Measurements from ENCODE around the gene LTV1.
"Not testable (repeated sequence)": the region's sequence is repeated elsewhere in the genome, so short reads cannot be mapped to it uniquely, and the experiment has no call there.

Gene LTV1

DNA sequence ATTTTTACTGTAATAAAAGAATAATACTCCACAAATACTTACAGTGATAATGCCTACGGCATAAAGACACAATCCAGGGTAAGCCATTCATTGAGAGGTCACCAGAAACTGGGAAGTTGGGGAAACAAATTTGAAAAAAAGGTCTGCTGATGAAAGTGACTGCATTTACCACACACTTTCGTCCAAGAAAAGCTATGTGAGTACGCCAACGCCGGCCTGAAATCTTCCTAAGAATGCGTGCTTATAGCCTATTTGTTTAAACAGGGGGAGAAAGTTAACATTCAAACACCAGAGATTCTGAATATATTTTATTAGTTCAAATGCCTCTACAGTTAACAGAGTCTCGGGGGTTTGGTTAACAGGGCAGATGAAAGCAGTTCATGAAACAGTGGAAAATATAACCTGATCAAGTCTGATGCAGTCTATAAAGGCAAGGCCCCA lies 657 bp upstream of the LTV1 start:
- no peak for DNase-seq (ENCODE audit: low spot score)

DNA sequence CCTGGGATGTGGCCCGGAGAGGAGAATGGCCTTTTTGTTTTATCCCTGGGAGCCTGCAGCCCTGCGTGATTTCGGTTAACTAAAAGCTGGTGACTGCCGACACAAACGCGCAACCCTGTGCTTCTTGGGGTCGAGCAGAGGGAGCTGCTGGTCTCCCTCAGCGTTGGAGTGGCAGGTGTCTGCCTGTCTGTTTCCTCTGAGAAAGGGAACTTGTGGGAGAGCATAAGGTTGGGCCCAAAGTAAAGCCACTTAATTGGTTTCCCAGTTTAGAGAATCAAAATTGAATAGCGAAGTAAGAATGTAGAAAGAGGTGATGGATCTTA lies 500 bp downstream of the LTV1 start:
- DNase-seq (ENCODE audit: low spot score): no peak

DNA sequence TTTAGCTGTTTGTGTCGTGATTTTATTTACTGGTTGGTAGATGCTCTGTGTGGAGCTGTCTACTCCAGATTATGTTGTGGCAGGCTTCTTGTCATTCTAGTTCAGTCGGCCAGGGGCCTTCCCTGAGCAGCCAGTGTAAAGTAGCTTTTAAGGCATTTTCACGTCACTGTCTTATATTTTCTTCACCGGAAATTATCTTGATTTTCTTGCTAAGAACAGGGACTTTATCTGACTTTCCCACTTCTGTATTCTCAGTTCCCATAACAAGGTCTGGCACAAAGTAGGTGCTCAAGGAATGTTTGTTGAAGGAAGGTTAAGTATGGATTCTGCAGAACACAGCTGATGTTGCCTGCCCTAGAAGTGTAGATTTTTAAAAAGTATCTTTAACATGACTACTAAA lies 868 bp downstream of the LTV1 start:
- no peak for DNase-seq (ENCODE audit: low spot score)

DNA sequence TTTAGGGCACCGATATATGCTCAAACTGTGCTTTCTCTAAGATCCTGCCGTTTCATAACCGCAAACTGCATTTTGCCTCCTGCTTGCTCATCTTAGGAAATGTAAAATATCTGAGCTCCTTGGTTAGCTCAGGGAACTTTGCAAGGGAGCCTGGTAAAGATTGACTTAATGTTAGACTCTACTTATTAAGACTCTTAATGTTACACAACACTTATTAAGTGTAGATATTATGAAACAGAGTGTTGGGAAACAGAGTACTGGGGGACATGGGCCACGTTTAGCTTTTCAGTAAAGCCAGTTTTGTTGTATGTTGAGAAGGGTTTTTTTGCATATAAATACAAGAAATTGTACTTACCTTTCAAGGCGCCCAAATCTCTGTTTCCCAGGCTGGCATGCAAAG lies 1.9 kb downstream of the LTV1 start:
- no peak for DNase-seq (ENCODE audit: low spot score)

DNA sequence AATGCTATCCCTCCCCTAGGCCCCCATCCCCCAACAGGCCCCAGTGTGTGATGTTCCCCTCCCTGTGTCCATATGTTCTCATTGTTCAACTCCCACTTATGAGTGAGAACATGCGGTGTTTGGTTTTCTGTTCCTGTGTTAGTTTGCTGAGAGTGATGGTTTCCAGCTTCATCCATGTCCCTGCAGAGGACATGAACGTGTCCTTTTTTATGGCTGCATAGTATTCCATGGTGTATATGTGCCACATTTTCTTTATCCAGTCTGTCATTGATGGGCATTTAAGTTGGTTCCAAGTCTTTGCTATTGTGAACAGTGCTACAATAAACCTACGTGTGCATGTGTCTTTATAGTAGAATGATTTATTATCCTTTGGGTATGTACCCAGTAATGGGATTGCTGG lies 8.6 kb downstream of the LTV1 start:
- DNase-seq (ENCODE audit: low spot score): not testable (repeated sequence)

DNA sequence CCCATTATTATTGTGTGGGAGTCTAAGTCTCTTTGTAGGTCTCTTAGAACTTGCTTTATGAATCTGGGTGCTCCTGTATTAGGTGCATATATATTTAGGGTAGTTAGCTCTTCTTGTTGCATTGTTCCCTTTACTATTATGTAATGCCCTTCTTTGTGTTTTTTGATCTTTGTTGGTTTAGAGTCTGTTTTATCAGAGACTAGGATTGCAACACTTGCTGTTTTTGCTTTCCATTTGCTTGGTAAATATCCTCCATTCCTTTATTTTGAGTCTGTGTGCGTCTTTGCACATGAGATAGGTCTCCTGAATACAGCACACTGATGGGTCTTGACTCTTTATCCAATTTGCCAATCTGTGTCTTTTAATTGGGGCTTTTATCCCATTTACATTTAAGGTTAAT lies 11.9 kb downstream of the LTV1 start:
- DNase-seq (ENCODE audit: low spot score): not testable (repeated sequence)

DNA sequence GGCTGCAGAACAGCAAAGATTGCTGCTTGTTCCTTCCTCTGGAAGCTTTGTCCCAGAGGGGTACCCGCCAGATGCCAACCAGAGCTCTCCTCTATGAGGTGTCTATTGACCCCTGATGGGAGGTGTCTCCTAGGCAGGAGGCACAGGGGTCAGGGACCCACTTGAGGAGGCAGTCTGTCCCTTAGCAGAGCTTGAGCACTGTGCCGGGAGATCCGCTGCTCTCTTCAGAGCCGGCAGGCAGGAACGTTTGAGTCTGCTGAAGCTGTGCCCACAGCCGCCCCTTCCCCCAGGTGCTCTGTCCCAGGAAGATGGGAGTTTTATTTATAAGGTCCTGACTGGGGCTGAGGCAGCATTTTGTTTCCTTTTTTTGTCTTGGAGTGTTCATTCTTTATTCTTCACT lies 13.6 kb downstream of the LTV1 start:
- not testable (repeated sequence) for DNase-seq (ENCODE audit: low spot score)

DNA sequence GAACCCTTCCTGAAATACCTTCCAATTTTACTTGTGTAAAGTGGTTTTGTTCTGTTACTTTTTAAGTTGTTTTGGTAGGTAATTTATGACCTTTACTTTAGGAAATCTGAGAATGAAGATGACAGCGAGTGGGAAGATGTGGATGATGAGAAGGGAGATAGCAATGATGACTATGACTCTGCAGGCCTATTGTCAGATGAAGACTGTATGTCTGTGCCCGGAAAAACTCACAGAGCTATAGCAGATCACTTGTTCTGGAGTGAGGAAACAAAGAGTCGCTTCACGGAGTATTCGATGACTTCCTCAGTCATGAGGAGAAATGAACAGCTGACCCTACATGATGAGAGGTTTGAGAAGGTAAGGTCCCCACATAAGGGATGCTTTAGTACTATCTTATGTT lies 14.5 kb downstream of the LTV1 start:
- no peak for DNase-seq (ENCODE audit: low spot score)

DNA sequence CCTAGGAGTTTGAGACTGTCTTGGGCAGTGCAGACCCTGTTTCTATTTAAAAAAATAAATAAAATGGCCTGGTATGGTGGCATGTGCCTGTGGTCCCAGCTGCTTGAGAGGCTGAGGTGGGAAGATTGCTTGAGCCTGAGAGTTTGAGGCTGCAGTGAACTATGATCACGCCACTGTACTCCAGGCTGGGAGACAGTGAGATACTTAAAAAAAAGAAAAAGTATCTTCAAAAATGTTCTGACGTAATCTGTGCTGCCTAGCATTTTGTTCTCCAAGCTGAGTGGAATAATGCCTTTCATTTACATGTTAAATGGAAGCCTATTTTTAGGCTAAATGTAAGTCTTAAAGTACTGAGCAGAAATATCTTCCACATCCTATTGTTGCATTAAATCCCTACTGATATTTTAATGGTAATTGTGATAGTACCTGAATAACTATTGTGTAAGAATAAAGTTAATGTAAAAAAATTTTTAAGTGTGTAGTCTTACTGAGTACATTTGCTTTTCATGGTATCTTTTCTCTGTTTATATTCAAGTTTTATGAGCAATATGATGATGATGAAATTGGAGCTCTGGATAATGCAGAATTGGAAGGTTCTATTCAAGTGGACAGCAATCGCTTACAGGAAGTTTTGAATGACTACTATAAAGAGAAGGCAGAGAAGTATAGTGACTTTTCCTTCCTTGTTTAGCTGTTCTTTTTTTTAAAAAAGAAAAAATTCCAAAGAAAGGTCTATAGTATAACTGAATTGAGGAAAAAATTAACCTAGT lies 16.9 kb downstream of the LTV1 start:
- no peak for DNase-seq (ENCODE audit: low spot score)

DNA sequence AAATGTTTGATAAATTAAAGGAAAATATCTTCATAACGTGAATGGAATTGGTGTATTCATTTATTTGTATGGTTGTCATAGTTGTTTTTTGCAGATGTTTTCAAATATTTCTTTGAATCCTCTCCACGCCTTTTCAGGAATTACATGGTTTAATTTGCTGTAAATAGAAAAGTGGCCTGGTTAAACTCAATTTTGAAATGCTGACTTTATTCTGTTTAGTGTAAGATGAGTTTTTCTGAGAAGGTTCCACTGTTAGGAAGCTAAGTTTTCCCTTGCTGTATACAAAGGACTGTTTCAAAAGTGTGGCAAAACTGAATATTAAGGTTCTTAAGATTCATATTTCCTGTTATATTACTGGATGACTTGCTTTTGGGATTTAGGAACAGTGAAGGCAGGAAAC lies 20.6 kb downstream of the LTV1 start:
- no peak for DNase-seq (ENCODE audit: low spot score)

DNA sequence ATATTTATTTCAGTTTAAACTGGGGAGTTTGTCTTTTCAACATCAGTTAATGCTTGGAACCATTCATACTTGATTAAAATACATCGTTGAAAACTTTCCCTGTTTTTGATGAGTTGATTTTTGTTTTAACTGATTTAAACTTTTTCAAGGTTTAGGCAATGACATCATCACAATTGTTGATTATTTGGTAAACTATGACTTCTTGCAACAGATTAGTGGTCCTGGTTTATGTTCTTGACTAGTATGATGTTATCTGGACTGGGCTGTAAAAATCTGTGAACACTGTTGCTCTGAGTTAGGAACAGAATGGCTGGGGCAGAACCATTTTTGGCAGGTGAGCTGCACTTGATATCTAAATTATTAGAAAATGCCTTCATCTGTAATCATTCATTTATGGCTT lies 21.1 kb downstream of the LTV1 start, which contains the start of gene ZC2HC1B:
TSS of gene ZC2HC1B (plus strand) at position 241 of the 400 bp plus-strand sequence. CDS start at position 307, 66 bp downstream.
- no peak for DNase-seq (ENCODE audit: low spot score)

DNA sequence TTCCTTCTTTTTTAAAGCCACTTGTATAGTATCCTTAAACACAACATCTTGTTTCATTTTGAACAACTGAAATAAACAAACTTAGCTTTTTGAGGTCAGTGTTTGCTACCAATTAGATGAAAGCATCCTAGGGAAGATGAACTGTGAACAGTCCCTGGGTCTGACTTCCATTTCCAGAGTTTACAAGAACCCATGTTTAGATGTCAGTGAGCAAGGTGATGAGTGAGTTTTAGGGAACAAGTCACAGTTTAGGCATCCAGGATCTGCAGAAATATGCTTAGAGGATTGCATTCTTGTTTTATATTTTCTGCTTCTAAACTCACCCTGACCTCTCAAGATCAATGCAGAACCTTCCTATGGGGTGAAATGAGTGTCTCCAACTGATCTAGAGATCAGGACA lies 24.1 kb downstream of the LTV1 start:
- DNase-seq (ENCODE audit: low spot score): no peak

DNA sequence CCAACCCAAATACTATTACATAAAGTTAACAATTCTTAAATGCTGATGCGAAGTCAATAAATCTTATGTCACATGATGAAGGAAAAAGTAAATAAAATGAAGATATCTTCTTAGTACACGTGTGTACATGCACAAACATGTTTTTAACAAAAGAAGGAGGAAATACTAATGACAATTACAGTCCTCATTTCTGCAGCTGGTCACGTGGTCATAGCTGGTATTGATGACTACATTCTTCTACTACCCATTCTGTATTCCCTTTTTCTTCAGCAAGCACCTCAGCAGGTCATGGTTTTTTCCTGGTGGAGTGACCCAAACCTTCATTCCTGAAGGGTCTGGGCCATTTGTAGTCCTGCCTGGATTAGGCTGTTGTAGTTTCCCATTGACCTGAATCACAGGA lies 25.7 kb downstream of the LTV1 start:
- DNase-seq (ENCODE audit: low spot score): not testable (repeated sequence)

DNA sequence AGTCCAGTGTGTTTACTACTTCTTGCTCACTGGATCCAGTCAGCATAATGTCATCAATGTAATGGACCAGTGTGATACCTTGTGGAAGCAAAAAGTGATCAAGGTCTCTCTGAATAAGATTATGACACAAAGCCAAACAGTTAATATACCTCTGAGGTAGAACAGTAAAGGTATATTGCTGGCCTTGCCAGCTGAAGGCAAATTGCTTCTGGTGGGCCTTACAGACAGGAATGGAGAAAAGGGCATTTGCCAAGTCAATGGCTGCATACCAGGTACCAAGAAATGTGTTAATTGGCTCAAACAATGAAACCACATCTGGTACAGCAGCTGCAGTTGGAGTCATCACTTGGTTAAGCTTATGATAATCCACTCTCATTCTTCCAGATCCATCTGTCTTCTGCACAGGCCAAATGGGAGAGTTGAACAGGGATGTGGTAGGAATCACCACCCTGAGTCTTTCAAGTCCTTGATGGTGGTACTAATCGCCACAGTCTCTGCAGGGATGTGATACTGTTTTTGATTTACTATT lies 28.1 kb downstream of the LTV1 start:
- DNase-seq (ENCODE audit: low spot score): not testable (repeated sequence)

DNA sequence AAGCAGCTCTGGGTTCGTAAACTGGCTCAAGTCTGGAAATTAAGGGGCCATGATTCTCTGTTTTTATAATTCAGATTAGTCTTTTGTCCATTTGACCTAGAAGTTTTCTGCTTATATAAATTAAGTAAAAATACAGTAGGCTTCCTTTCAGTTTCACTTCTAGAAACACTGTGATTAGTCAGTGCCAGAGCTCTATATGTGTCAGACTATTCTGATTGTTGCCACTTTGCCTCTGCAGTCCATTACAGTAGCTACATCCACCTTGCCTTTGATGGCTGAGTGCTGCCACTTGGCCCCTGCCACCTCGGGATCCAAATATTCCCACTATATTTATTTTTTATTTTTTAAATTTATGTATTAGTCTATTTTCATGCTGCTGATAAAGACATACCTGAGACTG lies 29.1 kb downstream of the LTV1 start:
- DNase-seq (ENCODE audit: low spot score): no peak

DNA sequence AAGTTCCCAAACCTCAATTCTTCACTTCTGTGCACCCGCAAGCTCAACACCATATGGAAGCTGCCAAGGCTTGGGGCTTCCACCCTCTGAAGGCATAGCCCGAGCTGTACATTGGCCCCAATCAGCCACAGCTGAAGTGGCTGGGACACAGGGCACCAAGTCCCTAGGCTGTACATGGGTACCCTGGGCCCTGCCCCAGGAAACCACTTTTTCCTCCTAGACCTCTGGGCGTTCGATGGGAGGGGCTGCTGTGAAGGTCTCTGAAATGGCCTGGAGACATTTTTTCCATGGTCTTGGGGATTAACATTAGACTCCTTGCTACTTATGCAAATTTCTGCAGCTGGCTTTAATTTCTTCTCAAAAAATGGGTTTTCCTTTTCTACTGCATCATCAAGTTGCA lies 30.5 kb downstream of the LTV1 start:
- DNase-seq (ENCODE audit: low spot score): not testable (repeated sequence)

DNA sequence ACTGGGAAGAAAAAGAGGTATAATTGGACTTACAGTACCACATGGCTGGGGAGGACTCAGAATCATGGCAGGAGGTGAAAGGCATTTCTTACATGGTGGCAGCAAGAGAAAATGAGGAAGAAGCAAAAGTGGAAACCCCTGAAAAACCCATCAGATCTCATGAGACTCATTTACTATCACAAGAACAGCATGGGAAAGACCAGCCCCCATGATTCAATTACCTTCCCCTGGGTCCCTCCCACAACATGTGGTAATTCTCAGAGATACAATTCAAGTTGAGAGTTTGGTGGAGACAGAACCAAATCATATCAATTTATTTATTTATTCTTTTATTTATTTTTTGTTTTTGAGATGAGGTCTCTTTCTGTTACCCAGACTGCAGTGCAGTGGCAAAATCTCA lies 31.4 kb downstream of the LTV1 start:
- not testable (repeated sequence) for DNase-seq (ENCODE audit: low spot score)

DNA sequence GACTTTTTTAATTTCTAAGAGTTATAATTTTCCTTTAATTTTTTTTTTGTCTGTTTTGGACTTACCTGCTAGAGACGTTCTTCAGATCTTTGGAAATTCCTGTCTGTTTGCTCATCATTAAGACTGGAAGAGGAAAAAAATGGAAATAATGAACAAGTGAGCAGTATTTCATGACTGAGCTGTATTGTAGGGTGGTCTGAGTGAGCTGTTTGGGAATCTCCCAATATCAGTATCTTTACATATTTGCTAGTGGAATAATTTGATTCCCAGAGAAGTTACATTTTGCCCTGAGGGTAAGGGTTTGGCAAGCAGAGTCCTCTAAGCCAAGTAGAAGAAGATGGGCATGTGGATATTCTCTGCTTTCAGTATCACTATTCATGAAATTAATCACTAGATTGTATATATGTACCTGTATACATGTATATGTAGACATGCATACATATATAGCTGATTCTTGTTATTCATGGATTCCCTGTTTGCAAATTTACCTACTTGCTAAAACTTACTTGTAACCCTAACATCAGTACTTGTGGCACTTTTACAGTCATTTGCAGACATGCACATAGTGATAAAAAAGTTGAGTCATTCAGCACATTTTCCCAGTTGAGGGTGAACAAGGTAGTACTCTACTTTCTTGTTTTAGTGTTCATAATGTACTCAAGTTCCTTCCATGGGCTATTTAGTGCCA lies 34.6 kb downstream of the LTV1 start:
- no peak for DNase-seq (ENCODE audit: low spot score)

DNA sequence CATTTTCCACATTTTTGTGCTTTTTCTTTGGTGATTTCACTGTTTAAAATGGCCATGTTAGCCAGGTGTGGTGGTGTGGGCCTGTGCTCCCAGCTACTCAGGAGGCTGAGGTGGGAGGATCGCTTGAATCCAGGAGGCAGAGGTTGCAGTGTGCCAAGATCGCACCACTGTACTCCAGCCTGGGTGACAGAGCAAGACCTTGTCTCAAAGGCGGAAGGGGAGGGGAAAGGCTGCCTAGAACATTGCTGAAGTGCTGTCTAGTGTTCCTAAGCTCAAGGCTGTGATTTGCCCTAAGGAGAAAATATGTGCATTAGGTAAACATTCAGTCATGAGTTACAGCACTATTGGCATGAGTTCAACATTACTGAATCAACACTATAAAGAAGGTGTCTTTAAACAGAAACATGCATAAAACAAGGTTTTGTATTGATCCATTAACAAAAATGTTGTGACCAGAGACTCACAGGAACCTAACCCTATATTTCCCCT lies 35.2 kb downstream of the LTV1 start:
- no peak for DNase-seq (ENCODE audit: low spot score)

DNA sequence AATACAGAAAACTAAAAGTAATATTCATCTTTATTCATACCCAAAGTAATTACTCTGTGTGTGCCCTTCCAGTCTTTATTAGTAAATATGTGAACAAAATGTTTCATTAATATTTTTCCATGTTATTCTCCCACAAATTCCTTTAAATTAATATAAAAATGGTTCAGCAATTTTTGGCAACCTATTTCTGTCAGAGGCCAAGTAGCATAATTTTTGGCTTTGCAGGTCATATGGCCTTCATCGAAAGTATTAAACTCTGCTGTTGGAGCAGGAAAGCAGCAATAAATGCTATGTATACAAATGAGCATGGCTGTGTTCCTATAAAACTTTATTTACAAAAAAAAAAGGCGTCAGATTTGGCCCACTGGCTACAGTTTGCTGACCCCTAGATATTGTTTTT lies 37.3 kb downstream of the LTV1 start:
- DNase-seq (ENCODE audit: low spot score): no peak

DNA sequence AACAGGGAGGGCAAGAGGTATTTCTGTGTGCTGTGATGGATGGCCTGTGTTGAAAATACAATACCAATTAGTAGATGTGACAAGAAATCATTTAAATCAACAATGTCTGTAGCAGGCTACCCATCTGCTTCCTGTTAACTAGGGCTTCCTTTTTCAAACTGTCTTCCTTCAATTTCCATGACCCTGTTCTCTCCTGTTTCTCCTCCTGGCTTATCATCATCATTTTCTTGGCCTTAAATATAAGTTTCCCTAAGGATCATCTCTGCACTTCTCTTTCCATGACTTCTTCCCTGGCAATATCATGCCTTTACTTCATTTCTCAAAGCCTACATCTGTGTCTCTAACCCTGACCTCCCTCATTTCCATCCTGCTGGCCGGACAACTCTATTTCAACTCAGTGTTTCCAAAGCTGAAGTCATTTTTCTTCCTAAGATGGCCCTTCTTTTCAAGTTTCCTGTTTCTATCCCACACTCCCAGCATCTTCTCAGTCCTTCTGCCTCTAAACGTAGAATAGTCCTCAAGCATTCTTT lies 39.3 kb downstream of the LTV1 start:
- DNase-seq (ENCODE audit: low spot score): no peak

DNA sequence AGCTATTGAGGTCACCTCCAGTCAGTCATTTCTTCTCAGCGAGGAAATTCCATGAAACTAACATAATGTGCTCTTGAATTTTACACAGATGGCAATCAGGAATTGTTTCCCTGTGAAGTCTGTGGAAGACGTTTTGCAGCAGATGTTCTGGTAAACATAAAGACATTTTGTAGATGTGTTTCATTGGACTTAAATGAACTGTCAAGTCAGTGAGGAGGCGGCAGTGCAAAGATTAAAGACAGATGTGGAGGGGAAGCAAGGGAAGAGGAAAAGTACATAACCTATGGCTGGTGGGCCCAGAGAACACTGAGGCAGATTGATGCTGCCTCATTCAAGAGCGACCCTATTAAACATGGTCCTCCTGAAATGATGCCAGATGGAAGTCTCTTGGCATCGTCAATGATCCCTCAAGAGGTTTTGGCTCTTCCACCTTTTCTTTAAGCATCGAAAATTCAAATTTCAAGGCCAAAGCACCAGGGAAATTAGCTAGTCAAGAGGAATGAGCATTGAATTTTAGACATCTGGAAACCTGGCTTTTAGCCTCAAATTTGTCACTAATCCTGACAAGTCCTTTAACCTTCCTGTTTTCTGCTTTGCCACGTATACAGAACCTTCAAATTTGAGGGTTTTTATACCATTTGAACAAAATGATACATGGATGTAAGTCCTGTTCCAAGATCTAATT lies 41.2 kb downstream of the LTV1 start:
- no peak for DNase-seq (ENCODE audit: low spot score)

DNA sequence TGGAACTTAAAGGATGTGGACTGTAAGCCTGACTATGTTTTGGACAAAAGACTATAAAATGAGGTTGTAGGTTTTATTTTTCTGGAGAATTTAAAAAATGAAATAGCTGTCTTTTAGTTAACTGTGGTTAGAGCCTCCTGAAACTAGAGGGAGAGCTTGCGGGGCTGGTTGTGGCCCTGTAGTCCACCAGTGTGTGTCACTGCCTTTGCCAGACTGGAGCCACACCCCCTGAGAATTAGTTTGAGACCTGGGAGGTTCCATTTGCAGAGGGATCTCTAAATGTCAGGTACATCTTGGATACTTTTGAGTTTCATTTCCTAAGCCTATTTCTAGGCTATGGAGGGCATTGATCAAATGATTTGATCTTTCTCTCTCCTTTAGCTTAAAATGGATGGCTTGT lies 42.0 kb downstream of the LTV1 start:
- DNase-seq (ENCODE audit: low spot score): no peak

Measured in D341Med (cell line).